Large intestine (tissue), 3 donors: Measurements from ENCODE around the gene SASS6. TPM values are rescaled to one million over a fixed set of nuclear protein-coding genes. Genes with fewer than 3 reads are reported as not detected.

Experiments
- DNase-seq, 2 donors: peaks; one replicate each; pipeline versions ENCODE4 v3.0.0 to v3.0.0-alpha.2; 2013
- H3K27ac ChIP-seq: one replicate; pipeline ENCODE4 v1.5.1; 2013; ENCODE audit warnings: low read length
- H3K27me3 ChIP-seq: 2 replicates; pipeline ENCODE4 v1.6.1; 2013; ENCODE audit warnings: low read length; ENCODE audit not compliant: control insufficient read depth, insufficient read depth
- H3K36me3 ChIP-seq: 2 replicates; pipeline ENCODE4 v1.6.1; 2013; ENCODE audit warnings: low read length; ENCODE audit not compliant: control insufficient read depth, insufficient read depth
- H3K4me1 ChIP-seq: one replicate; pipeline ENCODE4 v1.6.1; 2013; ENCODE audit warnings: low read length; ENCODE audit not compliant: control insufficient read depth, insufficient read depth
- H3K4me3 ChIP-seq: one replicate; pipeline ENCODE4 v1.5.1; 2013; ENCODE audit warnings: low read length
- H3K9me3 ChIP-seq: one replicate; pipeline ENCODE4 v1.6.1; 2013; ENCODE audit warnings: mild to moderate bottlenecking, low read depth, low read length, moderate library complexity; ENCODE audit not compliant: control insufficient read depth
- WGBS: methylation state at CpG from one replicate; pipeline ENCODE4 v1.1.5; 2013; ENCODE audit warnings: low lambda C conversion rate; ENCODE audit not compliant: insufficient coverage; 5-methylcytosine and 5-hydroxymethylcytosine counted together
- polyA plus RNA-seq: library from polyadenylated mRNA; unstranded; fragments of 120-200 nt; gene quantifications from one replicate; pipeline ENCODE4 v1.2.1, GENCODE V29; 2013

The SASS6 gene
- polyA plus RNA-seq, 1 donor: 5.8 TPM

GRCh38 chr1:100147875-100148274 lies 15.1 kb upstream of the SASS6 start:
- no peak for DNase-seq
- no peak overlapping the region for H3K27ac ChIP-seq
- no peaks in the 10 kb centered on the region for H3K27me3 ChIP-seq
- peaks cover 34% of the 10 kb centered on the region for H3K36me3 ChIP-seq
- H3K4me1 ChIP-seq: no peaks in the 10 kb centered on the region
- 95% methylated on average over 3 of the region's 4 CpGs for WGBS
- H3K4me3 ChIP-seq: no peak overlapping the region
- no peaks in the 10 kb centered on the region for H3K9me3 ChIP-seq

- no CpG with 5 or more reads among the region's 1 CpG for WGBS
- Histone ChIP-seq H3K27ac (no peak overlapping the region), H3K27me3 (no peaks in the 10 kb centered on the region), H3K4me1 (peaks cover 7% of the 10 kb centered on the region), H3K4me3 (no peak overlapping the region), H3K36me3 (peaks cover 39% of the 10 kb centered on the region), H3K9me3 (no peaks in the 10 kb centered on the region)
- no peak for DNase-seq
These were observed 14.2 kb upstream of the SASS6 start for GRCh38 chr1:100146958-100147357.

GRCh38 chr1:100145116-100145515 lies 12.4 kb upstream of the SASS6 start:
- WGBS: 72% methylated on average over 2 of the region's 3 CpGs
- Histone ChIP-seq H3K36me3 (peaks cover 51% of the 10 kb centered on the region), H3K27me3 (no peaks in the 10 kb centered on the region), H3K4me3 (no peak overlapping the region), H3K9me3 (no peaks in the 10 kb centered on the region), H3K27ac (no peak overlapping the region), H3K4me1 (peaks cover 7% of the 10 kb centered on the region)
- peak in 1 of 2 donors; percentile 2 for DNase-seq

GRCh38 chr1:100142343-100142742 lies 9.6 kb upstream of the SASS6 start:
- Histone ChIP-seq H3K4me3 (no peak overlapping the region), H3K4me1 (peaks cover 7% of the 10 kb centered on the region), H3K9me3 (no peaks in the 10 kb centered on the region), H3K36me3 (peaks cover 67% of the 10 kb centered on the region), H3K27ac (no peak overlapping the region), H3K27me3 (no peaks in the 10 kb centered on the region)
- WGBS: 67% methylated on average over 3 of the region's 3 CpGs
- peak in 1 of 2 donors; percentile 3 for DNase-seq

GRCh38 chr1:100141192-100141591 lies 8.5 kb upstream of the SASS6 start:
- DNase-seq: no peak
- WGBS: no CpG with 5 or more reads among the region's 4 CpGs
- peaks cover 71% of the 10 kb centered on the region for H3K36me3 ChIP-seq

GRCh38 chr1:100137602-100138001 lies 4.9 kb upstream of the SASS6 start:
- Histone ChIP-seq H3K27ac (no peak overlapping the region), H3K36me3 (peaks cover 45% of the 10 kb centered on the region), H3K4me3 (no peak overlapping the region), H3K9me3 (no peaks in the 10 kb centered on the region), H3K4me1 (peaks cover 6% of the 10 kb centered on the region), H3K27me3 (no peaks in the 10 kb centered on the region)
- no peak for DNase-seq
- no CpG with 5 or more reads among the region's 2 CpGs for WGBS

More at GRCh38 chr1:100141192-100141591, 8.5 kb upstream of the SASS6 start:
- no peak overlapping the region for H3K27ac ChIP-seq
- no peak overlapping the region for H3K4me3 ChIP-seq
- no peaks in the 10 kb centered on the region for H3K27me3 ChIP-seq
- H3K9me3 ChIP-seq: no peaks in the 10 kb centered on the region
- H3K4me1 ChIP-seq: peaks cover 7% of the 10 kb centered on the region

GRCh38 chr1:100134872-100135271 lies 2.1 kb upstream of the SASS6 start:
- Histone ChIP-seq H3K9me3 (no peaks in the 10 kb centered on the region), H3K4me3 (no peak overlapping the region), H3K36me3 (peaks cover 26% of the 10 kb centered on the region), H3K27ac (no peak overlapping the region), H3K27me3 (no peaks in the 10 kb centered on the region), H3K4me1 (peaks cover 5% of the 10 kb centered on the region)
- no peak for DNase-seq
- 60% methylated on average over 1 of the region's 3 CpGs for WGBS

- Histone ChIP-seq H3K4me1 (peaks cover 5% of the 10 kb centered on the region), H3K27me3 (no peaks in the 10 kb centered on the region), H3K27ac (no peak overlapping the region), H3K36me3 (no peaks in the 10 kb centered on the region), H3K4me3 (peak overlapping the region; percentile 84), H3K9me3 (no peaks in the 10 kb centered on the region)
- peak in 1 of 2 donors; percentile 4 for DNase-seq
- WGBS: 55% methylated on average over 2 of the region's 8 CpGs
These were observed 1.1 kb downstream of the SASS6 start for GRCh38 chr1:100131623-100132022.

- Histone ChIP-seq H3K27me3 (no peaks in the 10 kb centered on the region), H3K9me3 (no peaks in the 10 kb centered on the region), H3K27ac (no peak overlapping the region), H3K36me3 (no peaks in the 10 kb centered on the region), H3K4me1 (peaks cover 5% of the 10 kb centered on the region), H3K4me3 (no peak overlapping the region)
- 100% methylated on average over 1 of the region's 5 CpGs for WGBS
- DNase-seq: no peak
These were observed 2.1 kb downstream of the SASS6 start for GRCh38 chr1:100130552-100131077.

GRCh38 chr1:100127226-100127625 lies 5.5 kb downstream of the SASS6 start:
- Histone ChIP-seq H3K36me3 (no peaks in the 10 kb centered on the region), H3K4me1 (peaks cover 5% of the 10 kb centered on the region), H3K4me3 (no peak overlapping the region), H3K27ac (no peak overlapping the region), H3K27me3 (no peaks in the 10 kb centered on the region), H3K9me3 (no peaks in the 10 kb centered on the region)
- 100% methylated on average over 1 of the region's 1 CpG for WGBS
- no peak for DNase-seq

GRCh38 chr1:100122177-100122576 lies 10.6 kb downstream of the SASS6 start:
- H3K27me3 ChIP-seq: no peaks in the 10 kb centered on the region
- H3K4me1 ChIP-seq: no peaks in the 10 kb centered on the region
- no peaks in the 10 kb centered on the region for H3K9me3 ChIP-seq
- WGBS: no CpG with 5 or more reads among the region's 1 CpG
- no peak overlapping the region for H3K4me3 ChIP-seq
- H3K36me3 ChIP-seq: peaks cover 5% of the 10 kb centered on the region
- H3K27ac ChIP-seq: no peak overlapping the region
- DNase-seq: no peak
